Measurements from ENCODE around the gene SLC7A6OS.
A peak's percentile ranks its signal among the peaks of the same experiment; 100 is the strongest.

Gene SLC7A6OS

GRCh38 chr16:68274441-68274840, 36.3 kb downstream of the SLC7A6OS start:
- TF ChIP-seq, protein P1, sequence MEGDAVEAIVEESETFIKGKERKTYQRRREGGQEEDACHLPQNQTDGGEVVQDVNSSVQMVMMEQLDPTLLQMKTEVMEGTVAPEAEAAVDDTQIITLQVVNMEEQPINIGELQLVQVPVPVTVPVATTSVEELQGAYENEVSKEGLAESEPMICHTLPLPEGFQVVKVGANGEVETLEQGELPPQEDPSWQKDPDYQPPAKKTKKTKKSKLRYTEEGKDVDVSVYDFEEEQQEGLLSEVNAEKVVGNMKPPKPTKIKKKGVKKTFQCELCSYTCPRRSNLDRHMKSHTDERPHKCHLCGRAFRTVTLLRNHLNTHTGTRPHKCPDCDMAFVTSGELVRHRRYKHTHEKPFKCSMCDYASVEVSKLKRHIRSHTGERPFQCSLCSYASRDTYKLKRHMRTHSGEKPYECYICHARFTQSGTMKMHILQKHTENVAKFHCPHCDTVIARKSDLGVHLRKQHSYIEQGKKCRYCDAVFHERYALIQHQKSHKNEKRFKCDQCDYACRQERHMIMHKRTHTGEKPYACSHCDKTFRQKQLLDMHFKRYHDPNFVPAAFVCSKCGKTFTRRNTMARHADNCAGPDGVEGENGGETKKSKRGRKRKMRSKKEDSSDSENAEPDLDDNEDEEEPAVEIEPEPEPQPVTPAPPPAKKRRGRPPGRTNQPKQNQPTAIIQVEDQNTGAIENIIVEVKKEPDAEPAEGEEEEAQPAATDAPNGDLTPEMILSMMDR (conservative IDR thresholded peaks at IDR 0.05; ENCODE audit: low read depth, low read length), result no peak
- Histone ChIP-seq H4K20me1 (ENCODE audit: insufficient read depth) (peaks cover 17% of the 10 kb centered on the region; the same call in 1 of the 2 replicates), H3K9ac (no peak overlapping the region; the same call in 1 of the 2 replicates), H3K27me3 (ENCODE audit: insufficient read depth, low read depth) (no peaks in the 10 kb centered on the region), H3K36me3 (ENCODE audit: insufficient read depth) (peaks cover 3% of the 10 kb centered on the region; the same call in 1 of the 2 replicates), H3K4me1 (ENCODE audit: low read depth, poor library complexity, severe bottlenecking) (peaks cover 61% of the 10 kb centered on the region), H3K27ac (no peak overlapping the region), H3K4me2 (no peak overlapping the region), H2AFZ (ENCODE audit: low read depth) (no peak overlapping the region), H3K79me2 (ENCODE audit: insufficient read depth, low read depth) (peaks cover 57% of the 10 kb centered on the region), H3K4me3 (IDR thresholded peaks at IDR 0.05; ENCODE audit: insufficient read depth, low read depth, low read length) (no peak overlapping the region)

- Histone ChIP-seq H3K9ac (no peak overlapping the region; the same call in 1 of the 2 replicates), H2AFZ (ENCODE audit: low read depth) (no peak overlapping the region), H4K20me1 (ENCODE audit: insufficient read depth) (peaks cover 22% of the 10 kb centered on the region), H3K4me3 (IDR thresholded peaks at IDR 0.05; ENCODE audit: insufficient read depth, low read depth, low read length) (no peak overlapping the region), H3K79me2 (ENCODE audit: insufficient read depth, low read depth) (peaks cover 58% of the 10 kb centered on the region), H3K4me2 (no peak overlapping the region), H3K27me3 (ENCODE audit: insufficient read depth, low read depth) (no peaks in the 10 kb centered on the region), H3K27ac (no peak overlapping the region), H3K36me3 (ENCODE audit: insufficient read depth) (peaks cover 3% of the 10 kb centered on the region; the same call in 1 of the 2 replicates), H3K4me1 (ENCODE audit: low read depth, poor library complexity, severe bottlenecking) (peaks cover 67% of the 10 kb centered on the region)
- TF ChIP-seq, protein P1 (conservative IDR thresholded peaks at IDR 0.05; ENCODE audit: low read depth, low read length), result no peak
Observed at GRCh38 chr16:68273896-68274295, 36.9 kb downstream of the SLC7A6OS start.

- no peak overlapping the region for H2AFZ ChIP-seq (ENCODE audit: low read depth)
- peaks cover 3% of the 10 kb centered on the region; the same call in 1 of the 2 replicates for H3K36me3 ChIP-seq (ENCODE audit: insufficient read depth)
- H3K79me2 ChIP-seq (ENCODE audit: insufficient read depth, low read depth), result peaks cover 63% of the 10 kb centered on the region
- no peak overlapping the region for H3K4me2 ChIP-seq
- peaks cover 22% of the 10 kb centered on the region for H4K20me1 ChIP-seq (ENCODE audit: insufficient read depth)
- peaks cover 68% of the 10 kb centered on the region for H3K4me1 ChIP-seq (ENCODE audit: low read depth, poor library complexity, severe bottlenecking)
- no peak overlapping the region for H3K9ac ChIP-seq
- no peak overlapping the region for H3K27ac ChIP-seq
- no peak overlapping the region for H3K4me3 ChIP-seq (IDR thresholded peaks at IDR 0.05; ENCODE audit: insufficient read depth, low read depth, low read length)
- H3K27me3 ChIP-seq (ENCODE audit: insufficient read depth, low read depth), result no peaks in the 10 kb centered on the region
- TF ChIP-seq, protein P1 (conservative IDR thresholded peaks at IDR 0.05; ENCODE audit: low read depth, low read length), result no peak
Observed at GRCh38 chr16:68273459-68273858, 37.3 kb downstream of the SLC7A6OS start.

- H3K36me3 ChIP-seq (ENCODE audit: insufficient read depth), result peaks cover 3% of the 10 kb centered on the region; the same call in 1 of the 2 replicates
- peaks cover 76% of the 10 kb centered on the region for H3K4me1 ChIP-seq (ENCODE audit: low read depth, poor library complexity, severe bottlenecking)
- TF ChIP-seq, protein P1 (conservative IDR thresholded peaks at IDR 0.05; ENCODE audit: low read depth, low read length), result no peak
- H4K20me1 ChIP-seq (ENCODE audit: insufficient read depth), result peaks cover 27% of the 10 kb centered on the region
- H3K27ac ChIP-seq, result peak overlapping the region; percentile 18; the same call in 1 of the 2 replicates
- no peak overlapping the region for H3K4me3 ChIP-seq (IDR thresholded peaks at IDR 0.05; ENCODE audit: insufficient read depth, low read depth, low read length)
- no peaks in the 10 kb centered on the region for H3K27me3 ChIP-seq (ENCODE audit: insufficient read depth, low read depth)
- peaks cover 71% of the 10 kb centered on the region for H3K79me2 ChIP-seq (ENCODE audit: insufficient read depth, low read depth)
- peak overlapping the region; percentile 2; the same call in 1 of the 2 replicates for H3K4me2 ChIP-seq
- H2AFZ ChIP-seq (ENCODE audit: low read depth), result no peak overlapping the region
- H3K9ac ChIP-seq, result no peak overlapping the region
Observed at GRCh38 chr16:68272507-68273209, 38.1 kb downstream of the SLC7A6OS start.

Measured in KMS-11 (cell line).